Tibial nerve (tissue), 4 donors: ENCODE data around the gene CATSPER3. TPM values are rescaled to one million over a fixed set of nuclear protein-coding genes. Genes with fewer than 3 reads are reported as not detected.

Experiments
- DNase-seq, 2 donors: peaks; one replicate each; pipeline ENCODE4 v3.0.0-alpha.2; 2019; ENCODE audit warnings: low spot score in 2 of 2
- H3K27ac ChIP-seq, 4 donors: fragments of 200-600 bp; sonication (generic) in 3 of 4; one replicate each; pipeline ENCODE4 v1.5.1; 2017 to 2019; ENCODE audit warnings: mild to moderate bottlenecking in 1 of 4
- H3K27me3 ChIP-seq, 2 donors: fragments of 200-600 bp; sonication (generic) in 1 of 2; one replicate each; pipeline versions ENCODE4 v1.5.1 to v1.6.0; 2017 to 2019
- H3K36me3 ChIP-seq, 3 donors: fragments of 200-600 bp; sonication (generic); one replicate each; pipeline ENCODE4 v1.5.1; 2018 to 2019
- H3K4me1 ChIP-seq, 4 donors: fragments of 200-600 bp; sonication (generic) in 3 of 4; one replicate each; pipeline ENCODE4 v1.5.1; 2017 to 2019
- H3K4me3 ChIP-seq, 4 donors: fragments of 200-600 bp; sonication (generic) in 3 of 4; one replicate each; pipeline ENCODE4 v1.5.1; 2017 to 2019; ENCODE audit warnings: mild to moderate bottlenecking in 1 of 4, moderate library complexity in 1 of 4
- H3K9me3 ChIP-seq, 4 donors: fragments of 200-600 bp; sonication (generic) in 3 of 4; one replicate each; pipeline ENCODE4 v1.5.1; 2017 to 2019
- CTCF ChIP-seq, 5 experiments: fragments of 200-600 bp in 3 of 5; fragments of 450-650 bp in 2 of 5; sonication (generic) in 3 of 5; IDR thresholded peaks; one replicate each; pipeline ENCODE4 v1.5.1; 2016 to 2019; ENCODE audit warnings: antibody characterized with exemption in 5 of 5, mild to moderate bottlenecking in 3 of 5, moderate library complexity in 2 of 5
- EP300 ChIP-seq, 2 donors: sonication (generic); formaldehyde crosslinking; IDR thresholded peaks; one replicate each; pipeline ENCODE4 v1.6.1; 2017; ENCODE audit warnings: antibody characterized with exemption in 2 of 2, mild to moderate bottlenecking in 1 of 2
- POLR2A ChIP-seq, 2 donors: fragments of 450-650 bp; IDR thresholded peaks; one replicate each; pipeline ENCODE4 v1.6.1; 2017; ENCODE audit warnings: antibody characterized with exemption in 2 of 2, mild to moderate bottlenecking in 2 of 2, moderate library complexity in 2 of 2
- WGBS, 2 donors: methylation state at CpG; one replicate each; pipeline ENCODE4 v1.1.5; 2018; 5-methylcytosine and 5-hydroxymethylcytosine counted together
- total RNA-seq, 4 donors: library from RNA; depleted of rRNA; stranded (reverse); fragments of >200 nt; gene quantifications; one replicate each; pipeline ENCODE4 v1.1.0, GENCODE V29; 2016

CATSPER3 gene
- total RNA-seq, 4 donors from 2014 or later = 0.90 to 1.3 TPM; not detected in 2

DNA sequence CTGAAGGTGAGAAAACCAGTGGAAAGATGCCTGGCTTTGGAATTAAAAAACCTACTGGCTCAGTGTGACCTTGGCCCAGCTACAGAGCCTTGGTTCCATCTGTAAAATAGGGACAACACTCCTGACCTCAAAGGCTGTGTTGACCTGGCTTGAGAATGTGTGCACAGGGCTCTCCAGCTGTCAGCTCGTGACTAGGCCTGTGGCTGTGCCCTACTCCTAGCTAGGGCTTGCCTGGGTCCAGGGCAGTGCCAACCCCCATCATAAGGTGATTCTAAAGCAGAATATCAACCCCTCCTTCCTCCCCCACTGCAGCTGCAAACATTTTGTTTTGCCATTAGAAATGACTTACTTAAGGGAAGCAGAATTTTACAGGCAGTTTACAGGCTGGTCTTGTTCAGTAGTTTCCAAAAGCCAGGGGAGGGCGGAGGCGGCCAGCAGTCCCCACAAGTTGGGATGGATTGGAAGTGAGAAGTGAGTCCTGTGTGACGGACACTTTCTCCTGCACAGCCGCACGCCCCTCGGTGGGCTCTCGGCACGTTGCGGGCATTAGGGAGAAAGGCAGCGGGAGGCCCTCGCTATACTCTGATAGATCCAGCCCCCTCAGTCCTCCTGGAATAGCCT lies 59.0 kb downstream of the CATSPER3 start:
- no peak overlapping the region for H3K4me3 ChIP-seq
- DNase-seq = no peak
- H3K27ac ChIP-seq = no peak overlapping the region
- TF ChIP-seq CTCF (IDR thresholded peaks at IDR 0.05) = no peak
- no peak for TF ChIP-seq POLR2A (IDR thresholded peaks at IDR 0.05)
- no peak for TF ChIP-seq EP300 (IDR thresholded peaks at IDR 0.05)
- peaks cover 4 to 60% of the 10 kb centered on the region in 2 donors for H3K27me3 ChIP-seq
- no peaks in the 10 kb centered on the region for H3K9me3 ChIP-seq
- peaks cover 0 to 37% (median 10%) of the 10 kb centered on the region in 4 donors for H3K4me1 ChIP-seq
- WGBS, 2 donors = 52 to 70% methylated on average over 9 to 12 of the region's 12 CpGs
- H3K36me3 ChIP-seq = no peaks in the 10 kb centered on the region

GRCh38 chr5:135027266-135027696 lies 59.6 kb downstream of the CATSPER3 start:
- no peaks in the 10 kb centered on the region for H3K9me3 ChIP-seq
- H3K27me3 ChIP-seq = peaks cover 10 to 65% of the 10 kb centered on the region in 2 donors
- no peak overlapping the region for H3K27ac ChIP-seq
- no peak for TF ChIP-seq EP300 (IDR thresholded peaks at IDR 0.05)
- TF ChIP-seq CTCF (IDR thresholded peaks at IDR 0.05) = no peak
- TF ChIP-seq POLR2A (IDR thresholded peaks at IDR 0.05) = no peak
- no peak overlapping the region for H3K4me3 ChIP-seq
- WGBS, 2 donors = 20 to 28% methylated on average over 18 to 22 of the region's 29 CpGs
- H3K4me1 ChIP-seq = peaks cover 0 to 39% (median 11%) of the 10 kb centered on the region in 4 donors
- H3K36me3 ChIP-seq = no peaks in the 10 kb centered on the region
- DNase-seq = no peak

- peaks cover 14 to 72% of the 10 kb centered on the region in 2 donors for H3K27me3 ChIP-seq
- no peak overlapping the region for H3K4me3 ChIP-seq
- H3K27ac ChIP-seq = no peak overlapping the region
Measured at GRCh38 chr5:135027697-135028615, 60.2 kb downstream of the CATSPER3 start.

GRCh38 chr5:135028791-135029476 lies 61.2 kb downstream of the CATSPER3 start:
- TF ChIP-seq CTCF (IDR thresholded peaks at IDR 0.05) = no peak
- TF ChIP-seq EP300 (IDR thresholded peaks at IDR 0.05) = no peak
- no peak for TF ChIP-seq POLR2A (IDR thresholded peaks at IDR 0.05)
- no peak overlapping the region for H3K27ac ChIP-seq

More at GRCh38 chr5:135027697-135028615, 60.2 kb downstream of the CATSPER3 start:
- Histone ChIP-seq H3K36me3 (no peaks in the 10 kb centered on the region), H3K4me1 (peaks cover 0 to 46% (median 17%) of the 10 kb centered on the region in 4 donors), H3K9me3 (no peaks in the 10 kb centered on the region)
- WGBS, 2 donors = 32 to 36% methylated on average over 50 to 78 of the region's 79 CpGs
- TF ChIP-seq POLR2A (IDR thresholded peaks at IDR 0.05) (no peak), CTCF (IDR thresholded peaks at IDR 0.05) (no peak), EP300 (IDR thresholded peaks at IDR 0.05) (no peak)
- DNase-seq = no peak

More at GRCh38 chr5:135028791-135029476, 61.2 kb downstream of the CATSPER3 start:
- Histone ChIP-seq H3K36me3 (no peaks in the 10 kb centered on the region), H3K4me3 (no peak overlapping the region), H3K27me3 (peaks cover 15 to 80% of the 10 kb centered on the region in 2 donors), H3K9me3 (no peaks in the 10 kb centered on the region), H3K4me1 (peaks cover 0 to 54% (median 24%) of the 10 kb centered on the region in 4 donors)
- 28 to 41% methylated on average over 39 to 62 of the region's 62 CpGs for WGBS, 2 donors
- no peak for DNase-seq
